Uterus (tissue), 4 donors: Measurements from ENCODE around the gene ITGA11. TPM values are rescaled to one million over a fixed set of nuclear protein-coding genes. Genes with fewer than 3 reads are reported as not detected.

Source experiments
- DNase-seq, 2 donors: peaks; one replicate each; pipeline ENCODE4 v3.0.0-alpha.2; 2019 to 2020
- H3K27ac ChIP-seq, 2 donors: fragments of 200-600 bp; sonication (generic); 1 replicate in 1 of 2; 2 replicates in 1 of 2; pipeline ENCODE4 v1.5.1; 2016 to 2018
- H3K27me3 ChIP-seq, 2 donors: fragments of 200-600 bp; sonication (generic); one replicate each; pipeline ENCODE4 v1.5.1; 2018 to 2019; ENCODE audit warnings: control low read depth in 1 of 2
- H3K36me3 ChIP-seq, 2 donors: fragments of 200-600 bp; sonication (generic); one replicate each; pipeline ENCODE4 v1.5.1; 2019; ENCODE audit warnings: control low read depth in 1 of 2
- H3K4me1 ChIP-seq, 2 donors: fragments of 200-600 bp; sonication (generic); one replicate each; pipeline ENCODE4 v1.5.1; 2018 to 2019; ENCODE audit warnings: control low read depth in 1 of 2
- H3K4me3 ChIP-seq, 2 donors: fragments of 200-600 bp; sonication (generic); 1 replicate in 1 of 2; 2 replicates in 1 of 2; pipeline ENCODE4 v1.5.1; 2018 to 2019; ENCODE audit warnings: mild to moderate bottlenecking in 1 of 2
- H3K9me3 ChIP-seq, 2 donors: fragments of 200-600 bp; sonication (generic); one replicate each; pipeline ENCODE4 v1.5.1; 2019; ENCODE audit warnings: control low read depth in 1 of 2
- POLR2A ChIP-seq, 2 donors: fragments of 450-650 bp; IDR thresholded peaks; one replicate each; pipeline ENCODE4 v1.6.1; 2016; ENCODE audit warnings: antibody characterized with exemption in 2 of 2, mild to moderate bottlenecking in 1 of 2, moderate library complexity in 1 of 2
- intact Hi-C: fragments of 100-400 bp; cut with DNase I; formaldehyde crosslinking; loops from one replicate; pipeline ENCODE4 v1.15.1; 2023; ENCODE audit warnings: low total_unique reads
- total RNA-seq, 4 donors: library from RNA; depleted of rRNA in 3 of 4; stranded (reverse); fragments of >200 nt in 3 of 4; gene quantifications; one replicate each; pipeline versions ENCODE4 v1.1.0 to v1.2.4, GENCODE V29; 2014 to 2023
- TF ChIP-seq, protein P1 (sequence below), 4 experiments: fragments of 200-600 bp in 2 of 4; fragments of 450-650 bp in 2 of 4; sonication (generic) in 2 of 4; IDR thresholded peaks; one replicate each; pipeline ENCODE4 v1.5.1; 2016 to 2019; ENCODE audit warnings: antibody characterized with exemption in 4 of 4, mild to moderate bottlenecking in 2 of 4, moderate library complexity in 1 of 4
- donor health status: DM: yes; HTN: yes; CAD: no.

Gene ITGA11
- total RNA-seq, 4 donors from 2014 or later: 37.3 to 106 (median 61.1) TPM

DNA sequence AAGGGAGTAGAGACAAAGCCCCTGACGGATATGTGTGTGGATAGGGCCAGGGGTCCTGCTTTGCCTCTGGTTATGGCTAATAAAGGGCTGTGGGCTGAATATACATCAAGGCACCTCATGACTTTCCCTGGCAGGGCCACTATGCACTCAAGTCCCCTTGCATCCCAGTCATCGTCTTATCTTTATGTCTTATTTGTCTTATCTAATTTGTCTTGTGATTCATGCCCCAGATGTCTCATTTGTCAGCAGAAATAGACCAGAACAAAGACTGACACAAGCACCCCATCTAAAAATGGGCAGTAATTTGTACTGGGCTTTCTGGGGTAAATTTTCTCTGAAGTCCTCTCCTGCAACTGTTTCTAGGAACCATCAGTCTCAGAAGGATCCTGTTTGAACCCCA is 68.6 kb downstream of the ITGA11 start:
- no peaks in the 10 kb centered on the region for H3K36me3 ChIP-seq
- TF ChIP-seq, protein P1, sequence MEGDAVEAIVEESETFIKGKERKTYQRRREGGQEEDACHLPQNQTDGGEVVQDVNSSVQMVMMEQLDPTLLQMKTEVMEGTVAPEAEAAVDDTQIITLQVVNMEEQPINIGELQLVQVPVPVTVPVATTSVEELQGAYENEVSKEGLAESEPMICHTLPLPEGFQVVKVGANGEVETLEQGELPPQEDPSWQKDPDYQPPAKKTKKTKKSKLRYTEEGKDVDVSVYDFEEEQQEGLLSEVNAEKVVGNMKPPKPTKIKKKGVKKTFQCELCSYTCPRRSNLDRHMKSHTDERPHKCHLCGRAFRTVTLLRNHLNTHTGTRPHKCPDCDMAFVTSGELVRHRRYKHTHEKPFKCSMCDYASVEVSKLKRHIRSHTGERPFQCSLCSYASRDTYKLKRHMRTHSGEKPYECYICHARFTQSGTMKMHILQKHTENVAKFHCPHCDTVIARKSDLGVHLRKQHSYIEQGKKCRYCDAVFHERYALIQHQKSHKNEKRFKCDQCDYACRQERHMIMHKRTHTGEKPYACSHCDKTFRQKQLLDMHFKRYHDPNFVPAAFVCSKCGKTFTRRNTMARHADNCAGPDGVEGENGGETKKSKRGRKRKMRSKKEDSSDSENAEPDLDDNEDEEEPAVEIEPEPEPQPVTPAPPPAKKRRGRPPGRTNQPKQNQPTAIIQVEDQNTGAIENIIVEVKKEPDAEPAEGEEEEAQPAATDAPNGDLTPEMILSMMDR (IDR thresholded peaks at IDR 0.05): no peak
- TF ChIP-seq POLR2A (IDR thresholded peaks at IDR 0.05): no peak
- H3K27ac ChIP-seq: peak overlapping the region; percentile 52 to 73
- H3K4me3 ChIP-seq: no peak overlapping the region
- H3K27me3 ChIP-seq: no peaks in the 10 kb centered on the region
- no peak for DNase-seq
- intact Hi-C loops: no loop called here
- H3K9me3 ChIP-seq: no peaks in the 10 kb centered on the region
- peaks cover 0 to 27% of the 10 kb centered on the region in 2 donors for H3K4me1 ChIP-seq

DNA sequence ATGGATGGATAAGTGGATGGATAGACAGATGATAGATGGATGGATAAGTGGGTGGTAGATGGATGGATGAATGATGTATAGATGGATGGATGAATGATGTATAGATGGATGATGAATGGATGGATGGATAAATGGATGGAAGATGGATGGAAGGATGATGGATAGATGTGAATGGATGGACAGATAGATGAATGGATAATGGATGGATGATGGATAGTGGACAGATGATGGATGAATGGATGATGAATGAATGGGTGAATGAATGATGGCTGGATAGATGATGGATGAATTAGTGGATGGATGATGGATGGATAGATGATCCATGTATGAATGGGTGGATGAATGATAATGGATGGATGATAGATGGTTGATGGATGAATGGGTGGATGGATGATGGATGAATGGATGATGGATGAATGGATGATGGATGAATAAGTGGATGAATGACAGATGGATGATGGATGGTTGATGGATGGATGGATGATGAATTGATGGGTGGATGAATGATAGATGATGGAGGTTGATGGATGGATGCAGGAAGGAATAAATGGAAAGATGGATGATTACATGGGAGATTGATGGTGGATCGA is 69.3 kb downstream of the ITGA11 start:
- DNase-seq: no peak
- intact Hi-C loops: no loop called here
- Histone ChIP-seq H3K9me3 (no peaks in the 10 kb centered on the region), H3K27ac (peak overlapping the region in 1 of 2 donors; percentile 73), H3K27me3 (no peaks in the 10 kb centered on the region), H3K4me1 (peaks cover 0 to 24% of the 10 kb centered on the region in 2 donors), H3K4me3 (no peak overlapping the region), H3K36me3 (no peaks in the 10 kb centered on the region)
- TF ChIP-seq, protein P1 (IDR thresholded peaks at IDR 0.05): no peak
- no peak for TF ChIP-seq POLR2A (IDR thresholded peaks at IDR 0.05)

DNA sequence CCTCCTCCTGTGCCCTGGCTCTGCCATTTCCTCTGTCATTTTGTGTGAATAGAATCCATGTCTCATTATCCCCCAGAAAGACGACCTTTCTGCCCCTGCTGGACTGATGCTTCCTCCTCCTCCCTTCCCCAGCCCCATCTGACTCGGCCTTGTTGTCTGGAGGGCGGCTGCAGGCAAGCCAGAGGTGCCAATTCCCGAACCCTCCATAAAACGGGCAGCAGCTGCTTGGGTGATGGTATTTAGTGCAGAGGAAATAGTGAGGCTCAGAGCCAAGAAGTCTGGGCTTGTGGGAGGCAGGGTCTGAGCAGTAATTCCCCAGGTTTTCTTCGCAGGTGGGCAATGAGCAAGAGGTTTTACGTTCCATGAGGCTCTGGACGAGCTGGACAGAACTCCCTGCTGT is 71.2 kb downstream of the ITGA11 start:
- Histone ChIP-seq H3K4me3 (no peak overlapping the region), H3K27me3 (no peaks in the 10 kb centered on the region), H3K4me1 (peaks cover 0 to 16% of the 10 kb centered on the region in 2 donors), H3K9me3 (no peaks in the 10 kb centered on the region), H3K36me3 (no peaks in the 10 kb centered on the region), H3K27ac (peak overlapping the region; percentile 37 to 47)
- DNase-seq: no peak
- TF ChIP-seq, protein P1 (IDR thresholded peaks at IDR 0.05): no peak
- no peak for TF ChIP-seq POLR2A (IDR thresholded peaks at IDR 0.05)
- intact Hi-C loops: no loop called here

DNA sequence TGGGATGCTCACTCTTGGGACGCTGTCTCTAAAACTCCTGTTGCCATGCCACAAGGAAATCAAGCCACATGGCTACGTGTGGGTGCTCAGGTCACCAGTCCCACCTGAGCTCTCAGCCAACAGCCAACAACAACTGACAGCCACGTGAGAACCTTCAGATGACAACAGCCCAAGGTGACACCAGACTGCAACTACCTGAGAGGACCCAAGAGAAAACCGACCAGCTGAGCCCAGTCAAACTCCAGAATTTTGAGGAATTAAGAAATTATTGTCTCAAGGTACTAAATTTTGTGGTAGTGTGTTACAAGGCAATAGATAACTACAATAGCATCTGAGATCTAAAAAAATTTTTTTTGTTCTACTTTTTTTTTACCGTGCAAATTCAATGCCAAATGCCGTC is 75.2 kb downstream of the ITGA11 start:
- TF ChIP-seq, protein P1 (IDR thresholded peaks at IDR 0.05): no peak
- TF ChIP-seq POLR2A (IDR thresholded peaks at IDR 0.05): no peak
- H3K4me3 ChIP-seq: no peak overlapping the region
- H3K27me3 ChIP-seq: no peaks in the 10 kb centered on the region
- H3K9me3 ChIP-seq: no peaks in the 10 kb centered on the region
- intact Hi-C loops: no loop called here
- H3K27ac ChIP-seq: peak overlapping the region; percentile 94 to 96
- DNase-seq: no peak
- H3K36me3 ChIP-seq: no peaks in the 10 kb centered on the region
- H3K4me1 ChIP-seq: peaks cover 5 to 18% of the 10 kb centered on the region in 2 donors

DNA sequence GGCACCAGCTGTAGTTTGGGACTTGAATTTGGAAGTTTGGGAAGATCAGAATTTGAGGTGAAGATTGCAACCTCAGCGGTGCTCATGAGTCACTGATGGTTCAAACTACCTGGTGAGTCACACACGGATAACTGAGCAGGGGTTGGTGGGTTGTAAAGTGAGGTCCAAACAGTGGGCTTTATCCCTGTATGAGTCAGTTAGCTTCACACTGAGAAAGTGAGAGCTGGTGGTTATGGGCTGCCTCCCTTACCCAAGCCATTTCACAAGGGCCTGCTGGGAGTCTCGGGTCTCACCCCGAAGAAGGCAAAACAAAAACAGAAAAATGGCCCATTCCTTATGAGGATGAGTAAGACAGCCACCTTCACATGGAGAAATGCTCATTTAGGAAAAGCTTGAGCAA is 77.0 kb downstream of the ITGA11 start:
- H3K27me3 ChIP-seq: no peaks in the 10 kb centered on the region
- H3K27ac ChIP-seq: peak overlapping the region; percentile 94 to 96
- H3K9me3 ChIP-seq: no peaks in the 10 kb centered on the region
- no peaks in the 10 kb centered on the region for H3K36me3 ChIP-seq
- peaks cover 8 to 18% of the 10 kb centered on the region in 2 donors for H3K4me1 ChIP-seq
- TF ChIP-seq POLR2A (IDR thresholded peaks at IDR 0.05): peak in 1 of 2 donors; percentile 12
- TF ChIP-seq, protein P1 (IDR thresholded peaks at IDR 0.05): no peak
- peak; percentile 66 to 89 for DNase-seq
- H3K4me3 ChIP-seq: no peak overlapping the region
- intact Hi-C loops: no loop called here
